ENCODE data around the gene FCRL6.

FCRL6 gene

GRCh38 chr1:159853417-159854115 is 51.4 kb downstream of the FCRL6 start:
- no peak for TF ChIP-seq CTCF (IDR thresholded peaks at IDR 0.05; ENCODE audit: insufficient read depth, low read length, poor library complexity, severe bottlenecking)

GRCh38 chr1:159854116-159854692 is 52.0 kb downstream of the FCRL6 start:
- H3K27me3 ChIP-seq (replicated peaks; ENCODE audit: control insufficient read depth, insufficient read depth, low read length), result no peaks in the 10 kb centered on the region; the same call in 1 of the 2 replicates
- no peak for TF ChIP-seq CTCF (IDR thresholded peaks at IDR 0.05; ENCODE audit: insufficient read depth, low read length, poor library complexity, severe bottlenecking)
- DNase-seq (ENCODE audit: extremely low read depth, insufficient read length), result no peak
- H3K4me3 ChIP-seq (replicated peaks; ENCODE audit: low read depth, low read length), result peak overlapping the region; percentile 48
- no peaks in the 10 kb centered on the region for H3K36me3 ChIP-seq (ENCODE audit: control insufficient read depth, insufficient read depth, low read length)

More at GRCh38 chr1:159853417-159854115, 51.4 kb downstream of the FCRL6 start:
- H3K4me3 ChIP-seq (replicated peaks; ENCODE audit: low read depth, low read length), result no peak overlapping the region
- DNase-seq (ENCODE audit: extremely low read depth, insufficient read length), result no peak
- no peaks in the 10 kb centered on the region for H3K36me3 ChIP-seq (ENCODE audit: control insufficient read depth, insufficient read depth, low read length)
- H3K27me3 ChIP-seq (replicated peaks; ENCODE audit: control insufficient read depth, insufficient read depth, low read length), result no peaks in the 10 kb centered on the region; the same call in 1 of the 2 replicates

- H3K4me3 ChIP-seq (replicated peaks; ENCODE audit: low read depth, low read length), result peak overlapping the region; percentile 48
Measured at GRCh38 chr1:159854693-159855192, 52.6 kb downstream of the FCRL6 start.

GRCh38 chr1:159855709-159856108 is 53.5 kb downstream of the FCRL6 start:
- no peaks in the 10 kb centered on the region for H3K36me3 ChIP-seq (ENCODE audit: control insufficient read depth, insufficient read depth, low read length)
- TF ChIP-seq CTCF (IDR thresholded peaks at IDR 0.05; ENCODE audit: insufficient read depth, low read length, poor library complexity, severe bottlenecking), result no peak
- H3K4me3 ChIP-seq (replicated peaks; ENCODE audit: low read depth, low read length), result no peak overlapping the region
- DNase-seq (ENCODE audit: extremely low read depth, insufficient read length), result no peak
- H3K27me3 ChIP-seq (replicated peaks; ENCODE audit: control insufficient read depth, insufficient read depth, low read length), result peaks cover 1% of the 10 kb centered on the region; the same call in 1 of the 2 replicates

More at GRCh38 chr1:159854693-159855192, 52.6 kb downstream of the FCRL6 start:
- no peaks in the 10 kb centered on the region; the same call in 1 of the 2 replicates for H3K27me3 ChIP-seq (replicated peaks; ENCODE audit: control insufficient read depth, insufficient read depth, low read length)
- H3K36me3 ChIP-seq (ENCODE audit: control insufficient read depth, insufficient read depth, low read length), result no peaks in the 10 kb centered on the region
- DNase-seq (ENCODE audit: extremely low read depth, insufficient read length), result peak; percentile 76
- TF ChIP-seq CTCF (IDR thresholded peaks at IDR 0.05; ENCODE audit: insufficient read depth, low read length, poor library complexity, severe bottlenecking), result no peak

GRCh38 chr1:159856576-159856975 is 54.4 kb downstream of the FCRL6 start:
- no peak for TF ChIP-seq CTCF (IDR thresholded peaks at IDR 0.05; ENCODE audit: insufficient read depth, low read length, poor library complexity, severe bottlenecking)
- Histone ChIP-seq H3K4me3 (replicated peaks; ENCODE audit: low read depth, low read length) (no peak overlapping the region), H3K36me3 (ENCODE audit: control insufficient read depth, insufficient read depth, low read length) (no peaks in the 10 kb centered on the region), H3K27me3 (replicated peaks; ENCODE audit: control insufficient read depth, insufficient read depth, low read length) (peaks cover 1% of the 10 kb centered on the region; the same call in 1 of the 2 replicates)
- DNase-seq (ENCODE audit: extremely low read depth, insufficient read length), result no peak

Data from GM06990 (cell line).